ENCODE results near the gene TRMU. TPM values are rescaled to one million over a fixed set of nuclear protein-coding genes. Genes with fewer than 3 reads are reported as not detected.

Gene TRMU
- total RNA-seq, 1 donor = 31.1 TPM

- no peak overlapping the region for H3K4me3 ChIP-seq (ENCODE audit: low read depth, low read length)
- DNase-seq (ENCODE audit: low read depth) = no peak
- TF ChIP-seq, protein P1, sequence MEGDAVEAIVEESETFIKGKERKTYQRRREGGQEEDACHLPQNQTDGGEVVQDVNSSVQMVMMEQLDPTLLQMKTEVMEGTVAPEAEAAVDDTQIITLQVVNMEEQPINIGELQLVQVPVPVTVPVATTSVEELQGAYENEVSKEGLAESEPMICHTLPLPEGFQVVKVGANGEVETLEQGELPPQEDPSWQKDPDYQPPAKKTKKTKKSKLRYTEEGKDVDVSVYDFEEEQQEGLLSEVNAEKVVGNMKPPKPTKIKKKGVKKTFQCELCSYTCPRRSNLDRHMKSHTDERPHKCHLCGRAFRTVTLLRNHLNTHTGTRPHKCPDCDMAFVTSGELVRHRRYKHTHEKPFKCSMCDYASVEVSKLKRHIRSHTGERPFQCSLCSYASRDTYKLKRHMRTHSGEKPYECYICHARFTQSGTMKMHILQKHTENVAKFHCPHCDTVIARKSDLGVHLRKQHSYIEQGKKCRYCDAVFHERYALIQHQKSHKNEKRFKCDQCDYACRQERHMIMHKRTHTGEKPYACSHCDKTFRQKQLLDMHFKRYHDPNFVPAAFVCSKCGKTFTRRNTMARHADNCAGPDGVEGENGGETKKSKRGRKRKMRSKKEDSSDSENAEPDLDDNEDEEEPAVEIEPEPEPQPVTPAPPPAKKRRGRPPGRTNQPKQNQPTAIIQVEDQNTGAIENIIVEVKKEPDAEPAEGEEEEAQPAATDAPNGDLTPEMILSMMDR (IDR thresholded peaks at IDR 0.05; ENCODE audit: insufficient read depth, low read depth, low read length) = no peak
Observed at GRCh38 chr22:46364341-46365165, 29.0 kb downstream of the TRMU start.

- H3K4me3 ChIP-seq (ENCODE audit: low read depth, low read length) = no peak overlapping the region
- no peak for DNase-seq (ENCODE audit: low read depth)
- TF ChIP-seq, protein P1 (IDR thresholded peaks at IDR 0.05; ENCODE audit: insufficient read depth, low read depth, low read length) = no peak
Observed at GRCh38 chr22:46365166-46365624, 29.7 kb downstream of the TRMU start.

- TF ChIP-seq, protein P1 (IDR thresholded peaks at IDR 0.05; ENCODE audit: insufficient read depth, low read depth, low read length) = no peak
- H3K4me3 ChIP-seq (ENCODE audit: low read depth, low read length) = no peak overlapping the region
- no peak for DNase-seq (ENCODE audit: low read depth)
Observed at GRCh38 chr22:46366327-46366731, 30.8 kb downstream of the TRMU start.

DNA sequence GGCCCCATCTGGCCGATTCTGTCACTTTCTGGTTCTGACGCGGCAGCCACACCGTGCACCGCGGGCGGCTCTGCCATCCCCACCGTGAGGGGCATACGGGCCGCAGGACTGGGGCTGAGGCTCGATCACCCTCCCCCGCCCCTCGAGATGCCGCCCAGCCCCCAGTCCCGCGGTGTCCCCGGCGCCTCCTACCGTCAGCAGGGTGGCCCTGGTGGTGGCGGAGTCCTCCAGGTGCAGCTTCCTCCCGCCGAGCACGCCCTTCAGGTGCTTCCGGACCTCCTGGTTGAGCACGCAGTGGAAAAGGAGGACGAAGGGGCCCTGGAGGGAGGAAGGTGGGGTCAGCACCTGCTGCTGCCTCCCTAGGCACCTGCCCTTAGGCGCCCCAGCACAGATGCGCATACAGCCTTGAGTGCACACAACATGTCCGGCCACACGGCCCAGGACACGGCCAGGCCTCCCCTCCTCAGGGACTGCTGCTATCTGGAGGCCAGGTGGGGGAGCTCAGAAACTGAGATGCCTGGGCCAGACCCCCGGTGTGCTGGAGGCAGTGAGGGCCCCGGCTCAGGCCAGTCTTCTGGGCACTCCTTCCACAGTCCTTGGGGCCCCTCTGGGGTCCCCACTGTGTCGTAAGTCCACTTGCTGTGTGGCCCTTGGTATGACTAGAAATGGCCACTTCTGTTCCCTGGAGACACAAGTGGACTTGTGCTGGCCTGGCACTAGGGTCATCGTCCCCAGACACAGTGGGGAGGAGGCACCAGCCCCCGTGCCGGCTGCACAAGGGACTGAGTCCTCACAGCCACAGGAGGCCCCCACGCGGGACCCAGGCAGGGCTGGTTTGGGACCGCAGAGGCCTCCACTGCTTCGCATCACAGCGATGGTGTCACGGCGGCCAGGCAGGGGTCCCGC, 31.5 kb downstream of the TRMU start:
- TF ChIP-seq, protein P1 (IDR thresholded peaks at IDR 0.05; ENCODE audit: insufficient read depth, low read depth, low read length) = no peak
- H3K4me3 ChIP-seq (ENCODE audit: low read depth, low read length) = no peak overlapping the region
- DNase-seq (ENCODE audit: low read depth) = no peak

DNA sequence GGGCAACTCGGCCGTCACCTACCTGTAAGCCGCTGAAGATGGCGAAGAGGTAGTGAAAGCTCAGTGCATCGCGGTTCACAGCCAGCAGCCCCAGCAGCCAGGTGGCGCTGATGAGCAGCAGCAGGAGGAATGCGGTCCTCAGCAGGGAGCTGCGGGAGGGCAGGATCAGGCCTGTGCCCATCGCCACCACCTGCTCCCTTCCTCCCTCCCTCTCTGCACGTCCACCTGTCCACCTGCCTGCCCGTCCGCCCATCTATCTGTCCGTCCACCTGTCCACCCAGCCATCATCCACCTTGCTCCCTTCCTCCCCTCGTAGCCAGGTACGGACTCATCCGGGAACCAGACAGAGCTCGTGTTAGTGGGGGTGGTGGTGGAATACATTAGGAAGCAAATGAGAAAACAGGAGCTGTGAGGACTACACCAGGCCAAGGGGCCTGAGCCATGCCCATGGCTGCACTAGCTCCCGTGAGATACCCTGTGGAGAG, 32.2 kb downstream of the TRMU start:
- TF ChIP-seq, protein P1 (IDR thresholded peaks at IDR 0.05; ENCODE audit: insufficient read depth, low read depth, low read length) = peak; percentile 79

DNA sequence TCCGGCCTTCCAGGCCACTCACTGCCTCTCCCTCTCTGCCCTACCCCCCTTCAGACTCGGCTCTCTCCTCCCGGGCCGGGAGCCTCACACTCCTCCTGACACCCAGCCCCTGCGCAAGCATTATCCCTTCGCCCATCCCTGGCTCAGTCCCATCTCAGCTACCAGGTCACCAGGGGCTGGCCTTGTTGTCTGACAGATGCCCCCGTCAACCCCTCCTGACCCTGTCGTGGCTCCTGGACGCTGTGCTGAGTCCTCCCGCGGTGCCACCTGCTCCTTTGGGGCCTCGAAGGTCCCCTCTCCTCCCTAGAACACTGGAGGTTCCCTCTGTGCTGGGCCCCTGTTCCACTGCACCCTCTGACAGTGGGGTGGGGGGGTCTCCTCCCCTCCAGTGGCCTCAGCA, 32.9 kb downstream of the TRMU start:
- no peak overlapping the region for H3K4me3 ChIP-seq (ENCODE audit: low read depth, low read length)
- DNase-seq (ENCODE audit: low read depth) = no peak
- TF ChIP-seq, protein P1 (IDR thresholded peaks at IDR 0.05; ENCODE audit: insufficient read depth, low read depth, low read length) = no peak

More for the DNA sequence above, 32.2 kb downstream of the TRMU start:
- DNase-seq (ENCODE audit: low read depth) = peak; percentile 38
- no peak overlapping the region for H3K4me3 ChIP-seq (ENCODE audit: low read depth, low read length)
